HG03139 (cell line): ENCODE measurements around the gene SMTNL2.
"Not testable (repeated sequence)": the region's sequence is repeated elsewhere in the genome, so short reads cannot be mapped to it uniquely, and the experiment has no call there.

ENCODE experiments used
- ATAC-seq: cut with Tn5 transposase; IDR thresholded peaks from one replicate; pipeline ENCODE4 v1.9.1; 2021; ENCODE audit not compliant: unreplicated experiment

SMTNL2 gene

GRCh38 chr17:4631836-4632580 lies 47.7 kb downstream of the SMTNL2 start:
- no peak for ATAC-seq

- ATAC-seq: no peak
Observed at GRCh38 chr17:4632581-4632920, 48.2 kb downstream of the SMTNL2 start.

GRCh38 chr17:4633643-4634042 lies 49.3 kb downstream of the SMTNL2 start:
- ATAC-seq: no peak

- no peak for ATAC-seq
Observed at GRCh38 chr17:4634976-4635375, 50.6 kb downstream of the SMTNL2 start.

- ATAC-seq: peak; percentile 51
Observed at GRCh38 chr17:4635823-4636375, 51.6 kb downstream of the SMTNL2 start.

- no peak for ATAC-seq
Observed at GRCh38 chr17:4636474-4637100, 52.3 kb downstream of the SMTNL2 start.

GRCh38 chr17:4638766-4639165 lies 54.4 kb downstream of the SMTNL2 start:
- not testable (repeated sequence) for ATAC-seq

GRCh38 chr17:4639301-4640059 lies 55.2 kb downstream of the SMTNL2 start:
- ATAC-seq: not testable (repeated sequence)

- not testable (repeated sequence) for ATAC-seq
Observed at GRCh38 chr17:4640569-4641188, 56.4 kb downstream of the SMTNL2 start.

GRCh38 chr17:4641297-4642195 lies 57.2 kb downstream of the SMTNL2 start, which contains the start of gene ALOX15:
Gene ALOX15, minus strand, starts transcription at chr17:4641678. Its CDS starts 27 bp downstream, at chr17:4641651.
- no peak for ATAC-seq

- ATAC-seq: no peak
Observed at GRCh38 chr17:4642286-4642685, 58.0 kb downstream of the SMTNL2 start.

- ATAC-seq: no peak
Observed at GRCh38 chr17:4643676-4644075, 59.3 kb downstream of the SMTNL2 start.

- ATAC-seq: no peak
Observed at GRCh38 chr17:4645642-4646041, 61.3 kb downstream of the SMTNL2 start.

GRCh38 chr17:4648741-4649140 lies 64.4 kb downstream of the SMTNL2 start:
- ATAC-seq: no peak

GRCh38 chr17:4652997-4653396 lies 68.7 kb downstream of the SMTNL2 start:
- no peak for ATAC-seq

GRCh38 chr17:4655933-4656332 lies 71.6 kb downstream of the SMTNL2 start:
- not testable (repeated sequence) for ATAC-seq

GRCh38 chr17:4657678-4658077 lies 73.3 kb downstream of the SMTNL2 start:
- no peak for ATAC-seq
